PC-9 (cell line): ENCODE data around the gene SPARC. TPM values are rescaled to one million over a fixed set of nuclear protein-coding genes. Genes with fewer than 3 reads are reported as not detected.

Source experiments
- Bru-seq: library from RNA; stranded (reverse); fragments of 400-500 nt; gene quantifications from one replicate; lab custom pipeline; 2021; lab: Mats Ljungman, UMichigan
- BruChase-seq, 2 experiments: library from RNA; stranded (reverse); fragments of 400-500 nt; gene quantifications; one replicate each; lab custom pipeline; 2021; lab: Mats Ljungman, UMichigan
- BruUV-seq: library from RNA; stranded (reverse); fragments of 400-500 nt; replicated peaks from 2 replicates; lab custom pipeline; 2021; lab: Mats Ljungman, UMichigan
- CTCF ChIA-PET: fragments of 300-600 bp; sonication (Branson Sonifier 250); formaldehyde crosslinking; loops from one replicate; lab custom pipeline; 2022; ENCODE audit warnings: antibody characterized with exemption; lab: Charles Lee
- POLR2A ChIA-PET: fragments of 300-600 bp; sonication (Branson Sonifier 250); formaldehyde crosslinking; loops from one replicate; lab custom pipeline; 2022; ENCODE audit warnings: antibody characterized with exemption; ENCODE audit not compliant: unreplicated experiment; lab: Charles Lee
- DNase-seq, 2 experiments: peaks; one replicate each; pipeline versions ENCODE4 v3.0.0 to v3.0.0-alpha.2; 2015 to 2022; ENCODE audit warnings: mixed read lengths in 1 of 2
- H2AFZ ChIP-seq: fragments of 200-600 bp; sonication (generic); 2 replicates; pipeline ENCODE4 v1.8.1; 2017; ENCODE audit warnings: antibody characterized with exemption
- H3F3A ChIP-seq: fragments of 200-600 bp; sonication (generic); 2 replicates; pipeline ENCODE4 v1.8.1; 2017; ENCODE audit warnings: antibody characterized with exemption, mild to moderate bottlenecking, low read depth; ENCODE audit not compliant: insufficient read depth
- H3K27ac ChIP-seq: fragments of 200-600 bp; sonication (generic); 2 replicates; pipeline ENCODE4 v1.6.1; 2016; ENCODE audit warnings: mixed run types
- H3K27me3 ChIP-seq: fragments of 200-600 bp; sonication (generic); 2 replicates; pipeline ENCODE4 v1.6.1; 2016; ENCODE audit warnings: low read depth, mixed run types; ENCODE audit not compliant: insufficient read depth
- H3K36me3 ChIP-seq: fragments of 200-600 bp; sonication (generic); 2 replicates; pipeline ENCODE4 v1.6.1; 2016; ENCODE audit warnings: low read depth, mixed run types
- H3K4me1 ChIP-seq: fragments of 200-600 bp; sonication (generic); replicated peaks from 2 replicates; pipeline ENCODE4 v1.6.1; 2016; ENCODE audit warnings: mixed run types; ENCODE audit not compliant: insufficient read depth
- H3K4me2 ChIP-seq: fragments of 200-600 bp; sonication (generic); 2 replicates; pipeline ENCODE4 v1.6.1; 2017; ENCODE audit warnings: mixed run types
- H3K4me3 ChIP-seq: fragments of 200-600 bp; sonication (generic); 2 replicates; pipeline ENCODE4 v1.6.1; 2016; ENCODE audit warnings: mixed run types
- H3K79me2 ChIP-seq: fragments of 200-600 bp; sonication (generic); 2 replicates; pipeline ENCODE4 v1.6.1; 2017; ENCODE audit warnings: low read depth, mixed run types
- H3K9me2 ChIP-seq: fragments of 200-600 bp; sonication (generic); 2 replicates; pipeline ENCODE4 v1.8.1; 2017; ENCODE audit warnings: mild to moderate bottlenecking; ENCODE audit not compliant: insufficient read depth
- H3K9me3 ChIP-seq: fragments of 200-600 bp; sonication (generic); 2 replicates; pipeline ENCODE4 v1.8.1; 2016; ENCODE audit warnings: low read depth; ENCODE audit not compliant: insufficient read depth
- H4K20me1 ChIP-seq: fragments of 200-600 bp; sonication (generic); 2 replicates; pipeline ENCODE4 v1.8.1; 2017; ENCODE audit not compliant: insufficient read depth
- EZH2 ChIP-seq: fragments of 200-600 bp; sonication (generic); IDR thresholded peaks from 2 replicates; pipeline ENCODE4 v1.8.0; 2017; ENCODE audit warnings: antibody characterized with exemption, low read depth
- intact Hi-C: fragments of 100-400 bp; cut with micrococcal nuclease; formaldehyde crosslinking; loops from one replicate; pipeline ENCODE4 v1.10.0; 2022; ENCODE audit not compliant: unreplicated experiment
- long read RNA-seq: library from polyadenylated mRNA; stranded (forward); transcript quantifications from one replicate; pipeline ENCODE4 v2.0.0, GENCODE V29; 2022
- total RNA-seq: library from RNA; stranded (reverse); gene quantifications from 2 replicates; pipeline ENCODE4 v1.2.3, GENCODE V29; 2021
- TF ChIP-seq, protein P1 (sequence below): fragments of 200-600 bp; sonication (generic); conservative IDR thresholded peaks from 2 replicates; pipeline ENCODE4 v1.6.1; 2017; ENCODE audit warnings: mixed run types, antibody characterized with exemption, mild to moderate bottlenecking, moderate library complexity

The SPARC gene, protein sequence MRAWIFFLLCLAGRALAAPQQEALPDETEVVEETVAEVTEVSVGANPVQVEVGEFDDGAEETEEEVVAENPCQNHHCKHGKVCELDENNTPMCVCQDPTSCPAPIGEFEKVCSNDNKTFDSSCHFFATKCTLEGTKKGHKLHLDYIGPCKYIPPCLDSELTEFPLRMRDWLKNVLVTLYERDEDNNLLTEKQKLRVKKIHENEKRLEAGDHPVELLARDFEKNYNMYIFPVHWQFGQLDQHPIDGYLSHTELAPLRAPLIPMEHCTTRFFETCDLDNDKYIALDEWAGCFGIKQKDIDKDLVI
- 68.7 and 84.1 TPM in 2 replicates for total RNA-seq
- Bru-seq, nascent RNA, result percentile 49 among the genes with signal in this experiment
- BruChase-seq, experiment 1, labeled RNA remaining after a 2-hour chase, result percentile 50 among the genes with signal in this experiment
- percentile 71 among the genes with signal in this experiment for BruChase-seq, experiment 2, labeled RNA remaining after a 6-hour chase
- long read RNA-seq, transcript SPARC-201 (10 exons, 3,701 nt), result major isoform, 60 of 85 reads
- long read RNA-seq, partial matches to known transcripts, result 18 of 85 reads
- long read RNA-seq, other reads (novel, unspliced or antisense), result 7 of 85 reads

DNA sequence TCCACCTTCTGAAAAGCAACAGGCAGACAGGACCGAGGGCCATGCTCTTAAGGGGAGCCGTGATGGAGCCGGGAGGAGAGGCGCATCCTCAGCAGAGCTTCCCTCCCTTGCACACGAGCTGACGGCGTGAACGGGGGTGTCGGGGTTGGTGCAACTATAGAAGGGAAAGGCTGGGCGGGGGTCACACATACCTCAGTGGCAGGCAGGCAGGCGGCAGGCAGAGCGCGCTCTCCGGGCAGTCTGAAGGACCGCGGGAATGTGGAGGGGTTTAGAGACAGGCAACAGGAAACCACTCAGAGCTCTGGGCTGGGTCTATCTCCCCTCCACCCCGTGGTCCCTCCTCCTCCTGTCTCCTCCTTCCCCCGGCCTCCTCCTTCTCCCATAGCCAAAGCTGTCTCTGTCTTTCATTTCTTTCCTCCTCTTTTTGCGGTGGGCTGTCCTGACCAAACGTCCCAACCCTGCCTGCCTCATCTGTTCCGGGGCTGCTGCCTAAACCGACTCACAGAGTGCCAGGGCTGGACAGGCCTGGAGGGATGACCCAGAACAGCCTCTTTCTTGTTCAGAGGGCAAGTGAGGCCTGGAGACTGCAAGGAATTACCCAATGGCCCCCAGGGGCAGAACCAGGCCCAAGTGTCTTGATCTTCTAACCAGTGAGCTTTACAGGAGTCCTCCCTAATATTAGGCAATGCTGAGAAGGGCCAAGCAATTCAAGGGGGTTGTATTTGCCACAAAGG lies at the start of gene SPARC:
Gene SPARC, minus strand, starts transcription at position 242 of the 734 bp plus-strand sequence. CDS start 10,727 bp downstream, outside the sequence.
- Histone ChIP-seq H3K4me1 (peaks cover 35% of the 10 kb centered on the region), H2AFZ (no peak within 1 kb of the TSS), H3K79me2 (no peaks in the 10 kb centered on the region), H3K4me3 (no peak within 1 kb of the TSS), H3F3A (peaks cover 6% of the 10 kb centered on the region; the same call in 1 of the 2 replicates), H3K36me3 (no peaks in the 10 kb centered on the region), H3K9me3 (no peaks in the 10 kb centered on the region), H3K9me2 (no peaks in the 10 kb centered on the region), H3K27me3 (no peaks in the 10 kb centered on the region), H3K4me2 (0 out of 2 replicates have a peak within 1 kb of the TSS, but pooled peaks have one; percentile 55), H4K20me1 (no peaks in the 10 kb centered on the region), H3K27ac (no peak within 1 kb of the TSS)
- intact Hi-C loops, result loop anchor here (5.0 kb wide), 1 partner anchor 70 kb away; the partner anchor contains the start of gene ATOX1
- no TSS peak for BruUV-seq
- DNase-seq, result peak in 1 of 2 experiments; percentile 52
- TF ChIP-seq, protein P1, sequence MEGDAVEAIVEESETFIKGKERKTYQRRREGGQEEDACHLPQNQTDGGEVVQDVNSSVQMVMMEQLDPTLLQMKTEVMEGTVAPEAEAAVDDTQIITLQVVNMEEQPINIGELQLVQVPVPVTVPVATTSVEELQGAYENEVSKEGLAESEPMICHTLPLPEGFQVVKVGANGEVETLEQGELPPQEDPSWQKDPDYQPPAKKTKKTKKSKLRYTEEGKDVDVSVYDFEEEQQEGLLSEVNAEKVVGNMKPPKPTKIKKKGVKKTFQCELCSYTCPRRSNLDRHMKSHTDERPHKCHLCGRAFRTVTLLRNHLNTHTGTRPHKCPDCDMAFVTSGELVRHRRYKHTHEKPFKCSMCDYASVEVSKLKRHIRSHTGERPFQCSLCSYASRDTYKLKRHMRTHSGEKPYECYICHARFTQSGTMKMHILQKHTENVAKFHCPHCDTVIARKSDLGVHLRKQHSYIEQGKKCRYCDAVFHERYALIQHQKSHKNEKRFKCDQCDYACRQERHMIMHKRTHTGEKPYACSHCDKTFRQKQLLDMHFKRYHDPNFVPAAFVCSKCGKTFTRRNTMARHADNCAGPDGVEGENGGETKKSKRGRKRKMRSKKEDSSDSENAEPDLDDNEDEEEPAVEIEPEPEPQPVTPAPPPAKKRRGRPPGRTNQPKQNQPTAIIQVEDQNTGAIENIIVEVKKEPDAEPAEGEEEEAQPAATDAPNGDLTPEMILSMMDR, result no peak
- TF ChIP-seq EZH2, result no peak
- CTCF ChIA-PET, result interaction anchor here (0.7 kb wide), 2 partner anchors 28 to 54 kb away, joined by 3 to 4 read pairs; no protein-coding TSS in a partner anchor
- POLR2A ChIA-PET, result interaction anchor here (0.6 kb wide), 1 partner anchor 84 kb away, joined by 6 read pairs; the partner anchor contains the start of gene G3BP1

DNA sequence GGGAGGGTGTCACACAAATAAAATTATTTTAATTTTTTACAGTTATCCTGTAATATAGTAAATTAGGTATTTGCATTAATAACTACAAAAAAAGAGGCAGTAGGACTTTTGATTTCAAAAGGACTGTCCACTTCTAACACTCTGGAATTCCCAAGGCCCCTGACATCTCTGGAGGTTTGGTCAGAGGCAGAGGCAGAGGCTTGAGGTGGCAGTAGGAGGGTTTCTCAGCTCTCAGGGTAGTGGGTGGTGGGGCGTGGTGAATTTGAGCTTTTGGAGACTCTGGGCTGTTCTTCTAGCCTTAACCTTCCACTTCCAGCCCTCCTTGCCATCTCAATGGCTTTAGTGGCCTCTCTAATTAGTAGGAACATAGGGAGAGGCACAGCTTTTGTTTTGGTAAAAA lies 48.9 kb upstream of the SPARC start:
- TF ChIP-seq EZH2, result no peak
- TF ChIP-seq, protein P1, result no peak
- H3K4me2 ChIP-seq, result no peak overlapping the region
- H3K4me3 ChIP-seq, result no peak overlapping the region
- no peaks in the 10 kb centered on the region for H3K79me2 ChIP-seq
- no peaks in the 10 kb centered on the region for H3K9me2 ChIP-seq
- CTCF ChIA-PET, result interaction anchor here (0.5 kb wide), 1 partner anchor 30 kb away, joined by 3 read pairs; no protein-coding TSS in a partner anchor
- peaks cover 6% of the 10 kb centered on the region; the same call in 1 of the 2 replicates for H3K4me1 ChIP-seq
- BruUV-seq, result no TSS peak
- POLR2A ChIA-PET, result interaction anchor here (0.7 kb wide), 1 partner anchor 61 kb away, joined by 3 read pairs; no protein-coding TSS in a partner anchor
- no peak overlapping the region for H3K27ac ChIP-seq
- H3K27me3 ChIP-seq, result no peaks in the 10 kb centered on the region
- H3F3A ChIP-seq, result 0 out of 2 replicates have a peak, but pooled peaks cover 2% of the 10 kb centered on the region
- H2AFZ ChIP-seq, result no peak overlapping the region
- intact Hi-C loops, result no loop called here
- no peaks in the 10 kb centered on the region for H4K20me1 ChIP-seq
- H3K9me3 ChIP-seq, result no peaks in the 10 kb centered on the region
- 0 out of 2 replicates have a peak, but pooled peaks cover 3% of the 10 kb centered on the region for H3K36me3 ChIP-seq
- DNase-seq, result no peak

DNA sequence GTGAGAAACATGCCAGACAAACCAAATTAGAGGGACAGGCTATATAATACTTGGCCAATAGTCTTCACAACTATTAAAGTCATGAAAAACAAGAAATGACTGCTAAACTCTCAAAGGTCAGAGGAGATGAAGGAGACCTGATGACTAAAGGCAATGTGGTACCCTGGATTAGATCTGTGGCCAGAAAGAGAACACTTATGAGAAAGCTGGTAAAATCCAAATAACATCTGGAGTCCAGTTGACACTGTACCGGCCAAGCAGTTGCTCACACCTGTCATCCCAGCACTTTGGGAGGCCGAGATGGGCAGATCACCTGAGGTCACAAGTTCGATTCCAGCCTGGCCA lies 47.3 kb upstream of the SPARC start:
- TF ChIP-seq, protein P1, result no peak
- TF ChIP-seq EZH2, result no peak
- Histone ChIP-seq H3K4me2 (no peak overlapping the region), H3K27ac (no peak overlapping the region), H3K4me3 (no peak overlapping the region), H3K27me3 (no peaks in the 10 kb centered on the region), H3K36me3 (0 out of 2 replicates have a peak, but pooled peaks cover 3% of the 10 kb centered on the region), H2AFZ (no peak overlapping the region), H3K9me3 (no peaks in the 10 kb centered on the region; the same call in 1 of the 2 replicates), H3K9me2 (no peaks in the 10 kb centered on the region), H3F3A (peaks cover 12% of the 10 kb centered on the region; the same call in 1 of the 2 replicates), H3K79me2 (no peaks in the 10 kb centered on the region), H3K4me1 (no peaks in the 10 kb centered on the region), H4K20me1 (no peaks in the 10 kb centered on the region)
- no peak for DNase-seq
- ChIA-PET POLR2A (no interaction called here), CTCF (no interaction called here)
- intact Hi-C loops, result no loop called here
- no TSS peak for BruUV-seq
